ENCODE results near the gene CMPK1.

Gene CMPK1

GRCh38 chr1:47412437-47412836 is 78.8 kb downstream of the CMPK1 start:
- no peaks in the 10 kb centered on the region for H3K36me3 ChIP-seq (ENCODE audit: insufficient read depth, low read length)
- no peak overlapping the region for H3K9ac ChIP-seq (ENCODE audit: low read depth, low read length)
- H3K4me2 ChIP-seq (ENCODE audit: low read length), result no peak overlapping the region
- peaks cover 42% of the 10 kb centered on the region for H3K4me1 ChIP-seq (ENCODE audit: control insufficient read depth, insufficient read depth, low read length)
- H3K9me3 ChIP-seq (replicated peaks; ENCODE audit: low read length), result no peaks in the 10 kb centered on the region
- no peak overlapping the region for H3K4me3 ChIP-seq (ENCODE audit: low read length)
- H3K27me3 ChIP-seq (ENCODE audit: control insufficient read depth, insufficient read depth, low read length), result peaks cover 19% of the 10 kb centered on the region

DNA sequence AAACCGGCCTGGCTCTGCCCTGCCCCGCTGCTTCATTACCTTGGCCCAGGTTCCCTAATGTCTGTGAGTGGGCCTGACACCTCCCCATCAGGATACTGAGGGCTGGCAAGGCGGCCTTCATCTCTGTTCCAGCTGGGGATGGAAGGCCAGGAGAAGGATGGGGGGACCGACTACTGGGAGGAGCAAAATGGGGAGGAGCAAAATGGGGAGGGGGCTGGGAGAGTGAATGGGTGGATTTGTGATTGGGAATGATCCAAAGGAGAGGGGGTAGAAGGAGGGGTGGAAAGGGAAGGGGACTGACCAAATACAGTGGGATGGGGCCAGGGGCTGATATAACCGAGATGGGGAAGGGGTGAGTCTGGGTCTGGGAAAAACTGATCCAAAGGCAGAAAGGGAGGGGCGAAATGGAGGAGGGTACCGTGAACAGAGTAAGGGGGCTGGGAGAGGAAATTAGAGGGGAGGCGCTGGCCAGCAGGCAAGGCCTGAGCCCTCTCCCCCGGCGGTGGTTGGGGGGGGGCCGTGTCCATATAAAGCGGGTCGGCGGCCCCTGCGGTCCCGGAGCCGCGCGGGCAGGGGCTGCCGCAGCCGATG is 82.2 kb downstream of the CMPK1 start, which contains the start of gene FOXE3:
FOXE3 (plus strand) TSS at position 558 of the 591 bp plus-strand sequence; CDS start at position 589, 31 bp downstream.
- Histone ChIP-seq H3K4me3 (ENCODE audit: low read length) (peak within 1 kb of the TSS; percentile 67), H3K4me1 (ENCODE audit: control insufficient read depth, insufficient read depth, low read length) (peaks cover 10% of the 10 kb centered on the region), H3K36me3 (ENCODE audit: insufficient read depth, low read length) (no peaks in the 10 kb centered on the region), H3K4me2 (ENCODE audit: low read length) (peak within 1 kb of the TSS; percentile 87), H3K9ac (ENCODE audit: low read depth, low read length) (no peak within 1 kb of the TSS), H3K9me3 (replicated peaks; ENCODE audit: low read length) (no peaks in the 10 kb centered on the region), H3K27me3 (ENCODE audit: control insufficient read depth, insufficient read depth, low read length) (peaks cover 23% of the 10 kb centered on the region)

DNA sequence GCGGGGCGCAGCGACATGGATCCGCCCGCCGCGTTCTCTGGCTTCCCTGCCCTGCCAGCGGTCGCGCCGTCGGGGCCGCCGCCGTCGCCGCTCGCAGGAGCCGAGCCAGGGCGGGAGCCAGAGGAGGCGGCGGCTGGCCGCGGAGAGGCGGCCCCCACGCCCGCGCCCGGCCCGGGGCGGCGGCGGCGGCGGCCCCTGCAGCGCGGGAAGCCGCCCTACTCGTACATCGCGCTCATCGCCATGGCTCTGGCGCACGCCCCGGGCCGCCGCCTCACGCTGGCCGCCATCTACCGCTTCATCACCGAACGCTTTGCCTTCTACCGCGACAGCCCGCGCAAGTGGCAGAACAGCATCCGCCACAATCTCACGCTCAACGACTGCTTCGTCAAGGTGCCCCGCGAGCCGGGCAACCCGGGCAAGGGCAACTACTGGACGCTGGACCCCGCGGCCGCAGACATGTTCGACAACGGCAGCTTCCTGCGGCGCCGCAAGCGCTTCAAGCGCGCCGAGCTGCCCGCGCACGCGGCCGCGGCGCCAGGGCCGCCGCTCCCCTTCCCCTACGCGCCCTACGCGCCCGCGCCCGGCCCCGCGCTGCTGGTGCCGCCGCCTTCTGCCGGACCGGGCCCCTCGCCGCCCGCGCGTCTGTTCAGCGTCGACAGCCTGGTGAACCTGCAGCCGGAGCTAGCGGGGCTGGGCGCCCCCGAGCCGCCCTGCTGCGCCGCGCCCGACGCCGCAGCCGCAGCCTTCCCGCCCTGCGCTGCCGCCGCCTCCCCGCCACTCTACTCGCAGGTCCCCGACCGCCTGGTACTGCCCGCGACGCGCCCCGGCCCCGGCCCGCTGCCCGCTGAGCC is 83.0 kb downstream of the CMPK1 start:
- peaks cover 23% of the 10 kb centered on the region for H3K27me3 ChIP-seq (ENCODE audit: control insufficient read depth, insufficient read depth, low read length)
- no peaks in the 10 kb centered on the region for H3K36me3 ChIP-seq (ENCODE audit: insufficient read depth, low read length)

GRCh38 chr1:47417170-47418044 is 83.8 kb downstream of the CMPK1 start:
- Histone ChIP-seq H3K9ac (ENCODE audit: low read depth, low read length) (no peak overlapping the region), H3K36me3 (ENCODE audit: insufficient read depth, low read length) (no peaks in the 10 kb centered on the region), H3K4me3 (ENCODE audit: low read length) (no peak overlapping the region), H3K27me3 (ENCODE audit: control insufficient read depth, insufficient read depth, low read length) (peaks cover 23% of the 10 kb centered on the region), H3K9me3 (replicated peaks; ENCODE audit: low read length) (no peaks in the 10 kb centered on the region), H3K4me1 (ENCODE audit: control insufficient read depth, insufficient read depth, low read length) (no peaks in the 10 kb centered on the region), H3K4me2 (ENCODE audit: low read length) (peak overlapping the region; percentile 87)

More for the DNA sequence above, 83.0 kb downstream of the CMPK1 start:
- no peak overlapping the region for H3K9ac ChIP-seq (ENCODE audit: low read depth, low read length)
- peaks cover 3% of the 10 kb centered on the region for H3K4me1 ChIP-seq (ENCODE audit: control insufficient read depth, insufficient read depth, low read length)
- peak overlapping the region; percentile 87 for H3K4me2 ChIP-seq (ENCODE audit: low read length)
- H3K4me3 ChIP-seq (ENCODE audit: low read length), result peak overlapping the region; percentile 67
- no peaks in the 10 kb centered on the region for H3K9me3 ChIP-seq (replicated peaks; ENCODE audit: low read length)

DNA sequence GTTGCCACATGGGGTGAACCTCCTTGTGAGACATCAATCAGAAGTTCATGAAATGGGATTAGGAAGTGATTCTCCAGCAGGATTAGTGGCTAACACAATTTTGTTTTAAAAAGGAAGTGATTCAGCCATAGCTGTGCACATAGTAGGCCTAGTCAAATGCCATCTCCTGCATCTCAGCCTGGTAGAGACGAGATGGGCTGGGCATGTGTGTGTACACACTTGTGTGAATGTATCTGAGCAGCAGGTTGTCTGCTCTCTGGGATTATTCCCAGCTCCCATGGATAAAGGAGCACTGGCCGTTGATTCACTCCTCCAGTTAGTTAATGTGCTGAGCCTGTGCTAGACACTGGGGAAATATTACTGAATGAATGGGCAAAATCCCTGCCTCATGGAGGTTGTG is 84.5 kb downstream of the CMPK1 start:
- no peak overlapping the region for H3K4me2 ChIP-seq (ENCODE audit: low read length)
- H3K27me3 ChIP-seq (ENCODE audit: control insufficient read depth, insufficient read depth, low read length), result peaks cover 23% of the 10 kb centered on the region
- H3K9me3 ChIP-seq (replicated peaks; ENCODE audit: low read length), result no peaks in the 10 kb centered on the region
- no peak overlapping the region for H3K4me3 ChIP-seq (ENCODE audit: low read length)
- no peak overlapping the region for H3K9ac ChIP-seq (ENCODE audit: low read depth, low read length)
- no peaks in the 10 kb centered on the region for H3K36me3 ChIP-seq (ENCODE audit: insufficient read depth, low read length)
- no peaks in the 10 kb centered on the region for H3K4me1 ChIP-seq (ENCODE audit: control insufficient read depth, insufficient read depth, low read length)

GRCh38 chr1:47418681-47419325 is 85.2 kb downstream of the CMPK1 start:
- no peaks in the 10 kb centered on the region for H3K9me3 ChIP-seq (replicated peaks; ENCODE audit: low read length)
- no peak overlapping the region for H3K4me3 ChIP-seq (ENCODE audit: low read length)
- no peaks in the 10 kb centered on the region for H3K36me3 ChIP-seq (ENCODE audit: insufficient read depth, low read length)
- H3K9ac ChIP-seq (ENCODE audit: low read depth, low read length), result no peak overlapping the region
- peaks cover 23% of the 10 kb centered on the region for H3K27me3 ChIP-seq (ENCODE audit: control insufficient read depth, insufficient read depth, low read length)
- H3K4me2 ChIP-seq (ENCODE audit: low read length), result no peak overlapping the region
- H3K4me1 ChIP-seq (ENCODE audit: control insufficient read depth, insufficient read depth, low read length), result no peaks in the 10 kb centered on the region

GRCh38 chr1:47420547-47420946 is 87.0 kb downstream of the CMPK1 start:
- Histone ChIP-seq H3K36me3 (ENCODE audit: insufficient read depth, low read length) (no peaks in the 10 kb centered on the region), H3K4me2 (ENCODE audit: low read length) (no peak overlapping the region), H3K27me3 (ENCODE audit: control insufficient read depth, insufficient read depth, low read length) (peaks cover 17% of the 10 kb centered on the region), H3K4me3 (ENCODE audit: low read length) (no peak overlapping the region), H3K4me1 (ENCODE audit: control insufficient read depth, insufficient read depth, low read length) (no peaks in the 10 kb centered on the region), H3K9ac (ENCODE audit: low read depth, low read length) (no peak overlapping the region), H3K9me3 (replicated peaks; ENCODE audit: low read length) (no peaks in the 10 kb centered on the region)

DNA sequence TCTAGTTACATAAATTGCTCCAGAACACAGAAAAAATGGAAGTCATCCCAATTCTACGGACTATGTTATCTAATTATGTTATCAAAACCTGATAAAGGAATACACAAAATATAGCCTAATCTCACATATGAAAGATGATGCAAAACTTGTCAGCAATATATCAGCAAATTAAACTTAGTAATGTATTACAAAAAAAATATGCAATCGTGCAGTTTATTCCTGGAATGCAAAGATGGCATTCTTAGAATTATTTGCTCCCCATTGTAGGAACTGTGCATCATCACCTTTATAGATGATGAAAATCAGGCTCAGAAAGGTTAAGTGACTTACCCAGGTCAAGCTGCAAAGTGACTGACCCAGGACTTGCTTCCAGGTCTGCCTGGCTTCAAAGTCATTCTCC is 90.3 kb downstream of the CMPK1 start:
- Histone ChIP-seq H3K9ac (ENCODE audit: low read depth, low read length) (no peak overlapping the region), H3K9me3 (replicated peaks; ENCODE audit: low read length) (no peaks in the 10 kb centered on the region), H3K36me3 (ENCODE audit: insufficient read depth, low read length) (no peaks in the 10 kb centered on the region), H3K4me3 (ENCODE audit: low read length) (no peak overlapping the region), H3K27me3 (ENCODE audit: control insufficient read depth, insufficient read depth, low read length) (no peaks in the 10 kb centered on the region), H3K4me2 (ENCODE audit: low read length) (no peak overlapping the region), H3K4me1 (ENCODE audit: control insufficient read depth, insufficient read depth, low read length) (no peaks in the 10 kb centered on the region)

DNA sequence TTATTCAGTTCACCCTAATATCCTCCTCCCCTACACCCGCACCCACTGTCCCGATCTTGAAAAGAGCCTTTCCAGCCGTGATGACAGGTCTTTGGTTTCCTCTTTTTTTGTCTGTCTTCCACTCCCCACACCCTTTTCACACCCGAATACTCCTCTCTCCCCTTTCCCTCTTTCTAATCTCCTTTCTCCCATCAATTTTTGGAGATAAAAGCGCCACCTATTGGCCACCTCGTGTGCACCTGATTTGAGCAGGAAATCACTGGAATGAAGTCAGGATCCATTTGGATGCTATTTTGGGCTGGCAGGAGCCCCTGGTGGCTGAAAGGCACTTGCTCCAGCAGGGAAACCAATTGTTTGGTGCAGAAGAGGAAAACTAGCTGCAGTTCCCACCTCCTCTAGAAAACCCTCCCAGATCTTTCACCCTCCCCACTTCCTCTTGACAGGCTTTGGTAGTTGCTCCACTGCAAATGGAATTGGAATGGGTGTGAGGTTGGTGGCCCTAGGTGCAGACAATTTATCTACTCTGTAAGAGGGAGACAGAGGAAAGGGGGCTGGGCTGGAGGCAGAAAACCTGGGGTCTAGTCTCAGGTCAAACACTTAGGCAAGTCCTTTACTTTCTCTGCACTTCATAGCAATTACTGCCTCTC is 90.9 kb downstream of the CMPK1 start:
- H3K4me1 ChIP-seq (ENCODE audit: control insufficient read depth, insufficient read depth, low read length), result no peaks in the 10 kb centered on the region
- no peak overlapping the region for H3K4me2 ChIP-seq (ENCODE audit: low read length)
- H3K36me3 ChIP-seq (ENCODE audit: insufficient read depth, low read length), result no peaks in the 10 kb centered on the region
- no peak overlapping the region for H3K4me3 ChIP-seq (ENCODE audit: low read length)
- no peak overlapping the region for H3K9ac ChIP-seq (ENCODE audit: low read depth, low read length)
- H3K9me3 ChIP-seq (replicated peaks; ENCODE audit: low read length), result no peaks in the 10 kb centered on the region
- no peaks in the 10 kb centered on the region for H3K27me3 ChIP-seq (ENCODE audit: control insufficient read depth, insufficient read depth, low read length)
